NT2/D1 (cell line): ENCODE measurements around the gene TIMM13.

Experiments used
- SUZ12 ChIP-seq: IDR thresholded peaks from 2 replicates; pipeline ENCODE4 v1.6.1; 2011; ENCODE audit not compliant: insufficient read length, insufficient read depth; ENCODE audit errors: extremely low read depth
- YY1 ChIP-seq: IDR thresholded peaks from 2 replicates; pipeline ENCODE4 v1.6.1; 2011; ENCODE audit not compliant: insufficient read length, insufficient read depth
- ZNF274 ChIP-seq: IDR thresholded peaks from 2 replicates; pipeline ENCODE4 v1.6.1; 2011; ENCODE audit warnings: mild to moderate bottlenecking, low read depth, low read length

GRCh38 chr19:2389594-2389993 is 37.8 kb downstream of the TIMM13 start:
- TF ChIP-seq YY1, result no peak
- TF ChIP-seq SUZ12, result no peak
- TF ChIP-seq ZNF274, result no peak
